OCI-LY1 (cell line): ENCODE data around the gene SBK2.

ENCODE experiments used
- H2AFZ ChIP-seq: fragments of 200-600 bp; sonication (generic), shearing (Covaris generic); 2 replicates; pipeline ENCODE4 v1.6.0; 2014; ENCODE audit warnings: antibody characterized with exemption, mild to moderate bottlenecking, low read length
- H3F3A ChIP-seq: fragments of 200-600 bp; sonication (generic), shearing (Covaris generic); 2 replicates; pipeline ENCODE4 v1.6.0; 2014; ENCODE audit warnings: mild to moderate bottlenecking, antibody characterized with exemption, low read length, moderate library complexity; ENCODE audit not compliant: insufficient read depth
- H3K27ac ChIP-seq: fragments of 200-600 bp; sonication (generic); 2 replicates; pipeline ENCODE4 v1.5.1; 2014; ENCODE audit warnings: low read length, mixed run types, mild to moderate bottlenecking, low read depth; ENCODE audit not compliant: poor library complexity, severe bottlenecking
- H3K27me3 ChIP-seq: fragments of 200-600 bp; sonication (generic); 2 replicates; pipeline ENCODE4 v1.6.0; 2014; ENCODE audit warnings: antibody characterized with exemption, mild to moderate bottlenecking, low read length, moderate library complexity; ENCODE audit not compliant: insufficient read depth
- H3K36me3 ChIP-seq: fragments of 200-600 bp; sonication (generic); 2 replicates; pipeline ENCODE4 v1.6.1; 2014; ENCODE audit warnings: mild to moderate bottlenecking, antibody characterized with exemption, low read length, moderate library complexity, mixed read lengths; ENCODE audit not compliant: insufficient read depth
- H3K4me1 ChIP-seq: fragments of 200-600 bp; sonication (generic); 2 replicates; pipeline ENCODE4 v1.5.1; 2014; ENCODE audit warnings: mild to moderate bottlenecking, low read length, moderate library complexity; ENCODE audit not compliant: insufficient read depth, severe bottlenecking
- H3K4me2 ChIP-seq: fragments of 200-600 bp; sonication (generic), shearing (Covaris generic); 2 replicates; pipeline ENCODE4 v1.6.1; 2014; ENCODE audit warnings: low read length
- H3K4me3 ChIP-seq: fragments of 200-600 bp; sonication (generic); 2 replicates; pipeline ENCODE4 v1.5.1; 2014; ENCODE audit warnings: low read length, low read depth, mild to moderate bottlenecking, mixed read lengths; ENCODE audit not compliant: poor library complexity, severe bottlenecking
- H3K79me2 ChIP-seq: fragments of 200-600 bp; shearing (Covaris generic); 2 replicates; pipeline ENCODE4 v1.6.1; 2016; ENCODE audit warnings: mixed run types, low read length, mixed read lengths; ENCODE audit not compliant: insufficient read depth
- H3K9ac ChIP-seq: fragments of 200-600 bp; sonication (generic), shearing (Covaris generic); 2 replicates; pipeline ENCODE4 v1.6.1; 2014; ENCODE audit warnings: mild to moderate bottlenecking, low read length, mixed read lengths
- H3K9me2 ChIP-seq: fragments of 200-600 bp; sonication (generic), shearing (Covaris generic); 2 replicates; pipeline ENCODE4 v1.6.1; 2014; ENCODE audit warnings: low read depth, mild to moderate bottlenecking, low read length, mixed read lengths
- H3K9me3 ChIP-seq: fragments of 200-600 bp; shearing (Covaris generic); 2 replicates; pipeline ENCODE4 v1.6.1; 2014; ENCODE audit warnings: low read length, mixed read lengths
- H4K20me1 ChIP-seq: fragments of 200-600 bp; sonication (generic), shearing (Covaris generic); 2 replicates; pipeline ENCODE4 v1.6.0; 2016; ENCODE audit warnings: mild to moderate bottlenecking, low read length; ENCODE audit not compliant: insufficient read depth
- EZH2 ChIP-seq: fragments of 200-600 bp; sonication (generic), shearing (Covaris generic); IDR thresholded peaks from 2 replicates; pipeline ENCODE4 v1.8.0; 2017; ENCODE audit warnings: borderline replicate concordance, mixed run types, mild to moderate bottlenecking, antibody characterized with exemption, low read length, moderate library complexity, mixed read lengths
- TF ChIP-seq, protein P1 (sequence below): fragments of 200-600 bp; sonication (generic), shearing (Covaris generic); IDR thresholded peaks from 2 replicates; pipeline ENCODE4 v1.5.1; 2017; ENCODE audit warnings: mild to moderate bottlenecking, antibody characterized with exemption, low read length, moderate library complexity, mixed read lengths

SBK2 gene

GRCh38 chr19:55554741-55555152, 17.8 kb upstream of the SBK2 start:
- Histone ChIP-seq H4K20me1 (no peaks in the 10 kb centered on the region), H3K4me1 (no peaks in the 10 kb centered on the region), H3K4me3 (no peak overlapping the region), H3K27ac (no peak overlapping the region), H3K4me2 (no peak overlapping the region), H3F3A (no peaks in the 10 kb centered on the region), H3K9me2 (no peaks in the 10 kb centered on the region), H2AFZ (no peak overlapping the region), H3K79me2 (no peaks in the 10 kb centered on the region), H3K27me3 (no peaks in the 10 kb centered on the region), H3K36me3 (no peaks in the 10 kb centered on the region), H3K9me3 (no peaks in the 10 kb centered on the region), H3K9ac (no peak overlapping the region)
- TF ChIP-seq EZH2, result no peak
- TF ChIP-seq, protein P1, sequence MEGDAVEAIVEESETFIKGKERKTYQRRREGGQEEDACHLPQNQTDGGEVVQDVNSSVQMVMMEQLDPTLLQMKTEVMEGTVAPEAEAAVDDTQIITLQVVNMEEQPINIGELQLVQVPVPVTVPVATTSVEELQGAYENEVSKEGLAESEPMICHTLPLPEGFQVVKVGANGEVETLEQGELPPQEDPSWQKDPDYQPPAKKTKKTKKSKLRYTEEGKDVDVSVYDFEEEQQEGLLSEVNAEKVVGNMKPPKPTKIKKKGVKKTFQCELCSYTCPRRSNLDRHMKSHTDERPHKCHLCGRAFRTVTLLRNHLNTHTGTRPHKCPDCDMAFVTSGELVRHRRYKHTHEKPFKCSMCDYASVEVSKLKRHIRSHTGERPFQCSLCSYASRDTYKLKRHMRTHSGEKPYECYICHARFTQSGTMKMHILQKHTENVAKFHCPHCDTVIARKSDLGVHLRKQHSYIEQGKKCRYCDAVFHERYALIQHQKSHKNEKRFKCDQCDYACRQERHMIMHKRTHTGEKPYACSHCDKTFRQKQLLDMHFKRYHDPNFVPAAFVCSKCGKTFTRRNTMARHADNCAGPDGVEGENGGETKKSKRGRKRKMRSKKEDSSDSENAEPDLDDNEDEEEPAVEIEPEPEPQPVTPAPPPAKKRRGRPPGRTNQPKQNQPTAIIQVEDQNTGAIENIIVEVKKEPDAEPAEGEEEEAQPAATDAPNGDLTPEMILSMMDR, result no peak

DNA sequence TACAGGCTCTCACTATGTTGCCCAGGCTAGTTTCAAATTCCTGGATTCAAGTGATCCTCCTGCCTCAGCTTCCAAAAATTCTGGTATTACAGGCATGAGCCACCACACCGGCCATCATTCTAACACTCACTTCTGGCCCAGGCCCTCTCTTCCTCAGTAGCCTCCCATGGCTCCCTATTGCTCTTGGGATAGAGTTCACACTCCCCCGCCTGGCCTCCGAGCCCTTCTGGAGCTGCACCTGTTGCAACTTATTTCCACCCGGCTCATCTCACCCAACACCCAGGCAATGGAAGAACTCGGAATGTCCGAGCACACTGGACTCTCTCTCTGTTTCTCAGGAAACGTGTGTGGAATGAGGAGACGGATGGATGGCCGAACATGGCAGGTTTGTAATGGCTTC, 17.4 kb upstream of the SBK2 start:
- no peak overlapping the region for H3K4me3 ChIP-seq
- no peak overlapping the region for H3K9ac ChIP-seq
- H3K4me1 ChIP-seq, result no peaks in the 10 kb centered on the region
- no peaks in the 10 kb centered on the region for H3K9me2 ChIP-seq
- no peak for TF ChIP-seq EZH2
- TF ChIP-seq, protein P1, result no peak
- no peak overlapping the region for H2AFZ ChIP-seq
- no peaks in the 10 kb centered on the region for H3F3A ChIP-seq
- no peaks in the 10 kb centered on the region for H3K9me3 ChIP-seq
- H3K27ac ChIP-seq, result no peak overlapping the region
- H3K4me2 ChIP-seq, result no peak overlapping the region
- H4K20me1 ChIP-seq, result no peaks in the 10 kb centered on the region
- H3K36me3 ChIP-seq, result no peaks in the 10 kb centered on the region
- H3K27me3 ChIP-seq, result no peaks in the 10 kb centered on the region
- no peaks in the 10 kb centered on the region for H3K79me2 ChIP-seq

DNA sequence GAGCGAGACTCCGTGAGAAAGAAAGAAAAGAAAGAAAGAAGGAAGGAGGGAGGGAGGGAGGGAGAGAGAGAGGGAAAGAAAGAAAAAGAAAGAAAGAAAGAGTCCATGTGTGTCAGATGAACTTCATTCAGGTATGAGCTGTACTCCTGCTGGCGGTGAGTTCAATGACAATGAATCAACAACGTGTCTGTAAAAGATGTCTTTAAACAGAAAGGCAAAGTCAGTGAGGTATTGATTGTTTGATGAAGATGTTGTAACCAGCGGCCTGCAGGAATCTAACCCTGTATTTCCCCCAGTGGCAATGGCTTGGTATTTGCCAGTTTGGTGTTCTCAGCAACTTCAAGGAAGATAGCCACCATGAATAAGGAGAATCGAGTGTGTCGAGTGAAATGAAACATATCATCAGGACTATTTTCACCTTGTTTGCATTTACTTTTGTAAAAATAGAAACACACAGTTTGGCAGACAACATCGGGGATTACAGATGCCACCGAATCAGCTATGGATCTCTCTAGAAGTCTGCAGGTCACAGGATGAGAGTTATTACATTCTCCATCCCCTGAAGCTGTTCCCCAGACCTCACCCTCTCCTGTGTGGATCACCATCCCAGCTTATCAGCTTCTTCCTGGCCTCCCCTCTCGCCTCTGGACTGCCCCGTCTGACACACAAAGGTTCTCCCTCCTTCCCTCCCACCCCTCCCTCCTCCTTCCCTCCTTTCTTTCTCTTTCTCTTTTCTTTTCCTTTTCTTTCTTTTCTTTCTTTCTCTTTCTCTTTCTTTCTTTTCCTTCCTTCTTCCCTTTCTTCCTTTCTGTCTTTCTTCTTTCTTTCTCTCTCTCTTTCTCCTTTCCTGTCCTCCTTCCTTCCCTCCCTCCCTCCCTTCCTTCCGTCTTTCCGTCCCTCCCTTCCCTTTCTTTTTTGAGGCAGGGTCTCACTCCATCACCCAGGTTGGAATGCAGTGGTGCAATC, 16.6 kb upstream of the SBK2 start:
- Histone ChIP-seq H3K79me2 (no peaks in the 10 kb centered on the region), H3K36me3 (no peaks in the 10 kb centered on the region), H3K4me2 (no peak overlapping the region), H3K9me2 (no peaks in the 10 kb centered on the region), H3K9ac (no peak overlapping the region), H3K9me3 (no peaks in the 10 kb centered on the region), H4K20me1 (no peaks in the 10 kb centered on the region), H3K4me3 (no peak overlapping the region), H3F3A (no peaks in the 10 kb centered on the region), H3K27me3 (no peaks in the 10 kb centered on the region), H3K4me1 (no peaks in the 10 kb centered on the region), H2AFZ (no peak overlapping the region), H3K27ac (no peak overlapping the region)
- TF ChIP-seq, protein P1, result no peak
- TF ChIP-seq EZH2, result no peak
